GM19239 (cell line): Measurements from ENCODE around the gene MUC3A.
"Not testable (repeated sequence)": the region's sequence is repeated elsewhere in the genome, so short reads cannot be mapped to it uniquely, and the experiment has no call there.

Experiments used
- DNase-seq: peaks from one replicate; pipeline ENCODE4 v3.0.0; 2011; ENCODE audit warnings: low spot score; ENCODE audit not compliant: insufficient read length
- FAIRE-seq: peaks from 2 replicates; lab custom pipeline; 2011; peaks lifted over from hg19 to GRCh38; lab: Jason Lieb, UNC

The MUC3A gene

GRCh38 chr7:100967292-100967863, 18.0 kb downstream of the MUC3A start:
- DNase-seq (no peak), FAIRE-seq (no peak)

DNA sequence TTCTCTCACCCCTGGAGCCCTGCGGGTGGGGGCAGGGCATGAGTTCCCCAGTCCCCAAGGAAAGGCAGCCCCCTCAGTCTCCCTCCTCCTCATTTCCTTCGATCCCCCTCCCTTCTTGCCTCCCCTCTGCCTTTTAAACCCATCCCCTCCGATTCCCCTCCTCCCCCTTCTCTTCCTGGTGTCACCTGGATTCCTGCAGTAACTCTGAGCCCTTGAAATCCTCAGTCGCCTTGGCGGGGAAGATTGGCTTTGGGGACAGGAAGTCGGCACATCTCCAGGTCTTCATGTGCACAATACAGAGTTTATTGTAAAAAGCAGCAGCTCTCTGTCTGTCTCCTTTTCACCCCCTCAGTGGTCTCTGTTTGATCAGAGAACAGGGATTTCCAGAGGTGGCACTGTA, 18.7 kb downstream of the MUC3A start:
- FAIRE-seq (no peak), DNase-seq (no peak)

- no peak for DNase-seq
- no peak for FAIRE-seq
These were observed 19.3 kb downstream of the MUC3A start for GRCh38 chr7:100968650-100969049.

- FAIRE-seq = no peak
- DNase-seq = no peak
These were observed 19.8 kb downstream of the MUC3A start, which contains the start of gene MUC12 for GRCh38 chr7:100969066-100969615. Gene MUC12, plus strand, starts transcription at chr7:100969565. Its CDS starts 58 bp downstream, at chr7:100969623.

- no peak for FAIRE-seq
- DNase-seq = no peak
These were observed 22.0 kb downstream of the MUC3A start for GRCh38 chr7:100971111-100972001.

DNA sequence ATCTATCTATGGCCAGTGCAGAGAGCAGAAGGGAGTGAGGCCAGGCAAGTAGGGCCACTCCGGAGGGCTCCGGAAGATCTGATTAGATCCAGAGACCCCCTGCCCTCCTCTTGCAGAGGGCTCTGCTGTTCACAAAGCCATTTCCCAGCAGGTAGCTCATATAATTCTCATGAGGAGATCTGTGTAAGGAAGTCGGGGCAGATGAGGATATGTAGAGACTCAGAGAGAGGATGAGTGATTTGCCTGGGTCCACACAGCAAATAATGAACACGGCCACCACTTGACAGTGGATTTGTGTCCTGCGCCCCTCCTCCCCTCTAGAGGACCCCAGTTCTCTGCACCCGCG, 22.6 kb downstream of the MUC3A start:
- no peak for FAIRE-seq

GRCh38 chr7:100974021-100974420, 24.7 kb downstream of the MUC3A start:
- FAIRE-seq (no peak), DNase-seq (no peak)

More for the DNA sequence above, 22.6 kb downstream of the MUC3A start:
- DNase-seq = no peak

- FAIRE-seq = no peak
- DNase-seq = no peak
These were observed 26.1 kb downstream of the MUC3A start for GRCh38 chr7:100975371-100975821.

GRCh38 chr7:100978300-100978699, 29.0 kb downstream of the MUC3A start:
- no peak for DNase-seq
- no peak for FAIRE-seq

DNA sequence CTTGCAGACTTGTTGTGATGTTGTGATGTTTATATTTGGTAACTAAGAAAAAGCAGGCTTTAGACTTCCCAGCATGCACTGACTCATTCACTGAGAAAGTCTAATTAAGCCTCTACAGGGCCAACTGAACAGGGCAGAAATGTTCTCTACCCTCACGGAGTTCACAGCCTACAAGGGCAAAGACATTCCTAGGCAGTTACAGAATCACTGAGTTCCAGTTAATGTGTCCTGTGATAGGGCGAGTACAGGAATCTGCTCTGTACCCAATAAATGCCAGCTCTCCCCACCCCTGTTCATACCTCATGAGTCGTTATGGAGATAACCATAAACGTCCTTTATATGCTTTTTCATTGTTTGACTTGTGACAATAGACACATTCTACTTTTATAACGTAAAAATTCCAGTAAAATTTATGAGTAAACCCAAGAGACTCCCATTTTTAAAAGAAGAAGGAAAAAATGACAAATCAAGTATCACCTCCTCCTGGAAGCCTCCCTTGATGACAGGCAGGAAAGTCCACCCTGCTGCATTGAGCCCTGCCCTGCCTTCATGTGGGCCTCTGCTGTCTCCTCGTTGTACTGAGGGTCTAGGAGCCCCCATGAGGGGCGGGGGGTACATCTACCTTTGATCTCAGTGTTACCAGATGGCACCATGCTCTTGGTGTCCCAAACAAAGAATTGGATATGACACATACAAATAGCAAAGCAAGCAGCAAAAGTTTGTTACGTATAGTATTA, 34.3 kb downstream of the MUC3A start:
- no peak for FAIRE-seq
- DNase-seq = no peak

- DNase-seq, FAIRE-seq: not testable (repeated sequence)
These were observed 35.0 kb downstream of the MUC3A start for GRCh38 chr7:100984241-100984918.

GRCh38 chr7:100985033-100985797, 35.9 kb downstream of the MUC3A start:
- not testable (repeated sequence) for DNase-seq, FAIRE-seq

DNA sequence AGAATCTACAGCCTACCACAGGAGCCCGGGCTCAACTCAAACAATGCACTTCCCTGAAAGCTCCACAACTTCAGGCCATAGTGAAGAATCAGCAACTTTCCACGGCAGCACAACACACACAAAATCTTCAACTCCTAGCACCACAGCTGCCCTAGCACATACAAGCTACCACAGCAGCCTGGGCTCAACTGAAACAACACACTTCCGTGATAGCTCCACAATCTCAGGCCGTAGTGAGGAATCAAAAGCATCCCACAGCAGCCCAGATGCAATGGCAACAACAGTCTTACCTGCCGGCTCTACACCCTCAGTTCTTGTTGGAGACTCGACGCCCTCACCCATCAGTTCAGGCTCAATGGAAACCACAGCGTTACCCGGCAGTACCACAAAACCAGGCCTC, 42.3 kb downstream of the MUC3A start:
- DNase-seq = no peak
- no peak for FAIRE-seq

GRCh38 chr7:100992280-100992679, 42.9 kb downstream of the MUC3A start:
- FAIRE-seq, DNase-seq: not testable (repeated sequence)

- DNase-seq, FAIRE-seq: not testable (repeated sequence)
These were observed 45.3 kb downstream of the MUC3A start for GRCh38 chr7:100994671-100995070.

GRCh38 chr7:100998530-100998929, 49.2 kb downstream of the MUC3A start:
- not testable (repeated sequence) for DNase-seq, FAIRE-seq

DNA sequence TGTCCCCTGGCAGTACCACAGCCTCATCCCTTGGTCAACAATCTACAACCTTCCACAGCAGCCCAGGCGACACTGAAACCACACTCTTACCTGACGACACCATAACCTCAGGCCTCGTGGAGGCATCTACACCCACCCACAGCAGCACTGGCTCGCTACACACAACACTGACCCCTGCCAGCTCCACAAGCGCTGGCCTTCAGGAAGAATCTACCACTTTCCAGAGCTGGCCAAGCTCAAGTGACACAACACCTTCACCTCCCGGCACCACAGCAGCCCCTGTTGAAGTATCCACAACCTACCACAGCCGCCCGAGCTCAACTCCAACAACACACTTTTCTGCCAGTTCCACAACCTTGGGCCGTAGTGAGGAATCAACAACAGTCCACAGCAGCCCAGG, 50.0 kb downstream of the MUC3A start:
- DNase-seq, FAIRE-seq: not testable (repeated sequence)

- FAIRE-seq, DNase-seq: not testable (repeated sequence)
These were observed 50.7 kb downstream of the MUC3A start for GRCh38 chr7:101000025-101000424.

- not testable (repeated sequence) for DNase-seq, FAIRE-seq
These were observed 53.0 kb downstream of the MUC3A start for GRCh38 chr7:101002333-101002732.
